ENCODE measurements around the gene ANXA8.
"Not testable (repeated sequence)": the region's sequence is repeated elsewhere in the genome, so short reads cannot be mapped to it uniquely, and the experiment has no call there.

DNA sequence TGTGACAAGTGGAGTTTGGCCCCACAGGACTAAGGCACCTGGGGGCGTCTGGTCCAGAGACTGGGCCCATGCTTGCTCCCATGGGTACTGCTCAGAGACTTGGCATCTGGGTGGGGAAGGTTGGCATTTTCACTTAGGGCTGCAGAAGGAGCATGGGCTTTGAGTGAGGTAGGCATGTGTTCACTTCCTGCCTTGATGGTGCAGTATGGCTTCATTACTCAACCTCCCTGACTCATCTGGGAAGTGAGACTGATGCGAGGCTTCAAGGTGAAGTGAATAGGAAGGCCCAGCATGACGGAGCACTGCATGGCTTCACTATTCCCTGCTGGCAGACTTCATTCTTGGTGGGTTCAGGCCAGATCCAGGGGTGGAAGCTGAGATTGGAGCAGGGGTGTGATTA, 11.3 kb downstream of the ANXA8 start:
- not testable (repeated sequence) for TF ChIP-seq RAD21 (conservative IDR thresholded peaks at IDR 0.05); SMC3 (conservative IDR thresholded peaks at IDR 0.05; ENCODE audit: poor library complexity); EP300 (conservative IDR thresholded peaks at IDR 0.05; ENCODE audit: poor library complexity, severe bottlenecking)
- TF ChIP-seq, protein P1, sequence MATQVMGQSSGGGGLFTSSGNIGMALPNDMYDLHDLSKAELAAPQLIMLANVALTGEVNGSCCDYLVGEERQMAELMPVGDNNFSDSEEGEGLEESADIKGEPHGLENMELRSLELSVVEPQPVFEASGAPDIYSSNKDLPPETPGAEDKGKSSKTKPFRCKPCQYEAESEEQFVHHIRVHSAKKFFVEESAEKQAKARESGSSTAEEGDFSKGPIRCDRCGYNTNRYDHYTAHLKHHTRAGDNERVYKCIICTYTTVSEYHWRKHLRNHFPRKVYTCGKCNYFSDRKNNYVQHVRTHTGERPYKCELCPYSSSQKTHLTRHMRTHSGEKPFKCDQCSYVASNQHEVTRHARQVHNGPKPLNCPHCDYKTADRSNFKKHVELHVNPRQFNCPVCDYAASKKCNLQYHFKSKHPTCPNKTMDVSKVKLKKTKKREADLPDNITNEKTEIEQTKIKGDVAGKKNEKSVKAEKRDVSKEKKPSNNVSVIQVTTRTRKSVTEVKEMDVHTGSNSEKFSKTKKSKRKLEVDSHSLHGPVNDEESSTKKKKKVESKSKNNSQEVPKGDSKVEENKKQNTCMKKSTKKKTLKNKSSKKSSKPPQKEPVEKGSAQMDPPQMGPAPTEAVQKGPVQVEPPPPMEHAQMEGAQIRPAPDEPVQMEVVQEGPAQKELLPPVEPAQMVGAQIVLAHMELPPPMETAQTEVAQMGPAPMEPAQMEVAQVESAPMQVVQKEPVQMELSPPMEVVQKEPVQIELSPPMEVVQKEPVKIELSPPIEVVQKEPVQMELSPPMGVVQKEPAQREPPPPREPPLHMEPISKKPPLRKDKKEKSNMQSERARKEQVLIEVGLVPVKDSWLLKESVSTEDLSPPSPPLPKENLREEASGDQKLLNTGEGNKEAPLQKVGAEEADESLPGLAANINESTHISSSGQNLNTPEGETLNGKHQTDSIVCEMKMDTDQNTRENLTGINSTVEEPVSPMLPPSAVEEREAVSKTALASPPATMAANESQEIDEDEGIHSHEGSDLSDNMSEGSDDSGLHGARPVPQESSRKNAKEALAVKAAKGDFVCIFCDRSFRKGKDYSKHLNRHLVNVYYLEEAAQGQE (IDR thresholded peaks at IDR 0.05; ENCODE audit: borderline replicate concordance), result not testable (repeated sequence)
- TF ChIP-seq, protein P2, sequence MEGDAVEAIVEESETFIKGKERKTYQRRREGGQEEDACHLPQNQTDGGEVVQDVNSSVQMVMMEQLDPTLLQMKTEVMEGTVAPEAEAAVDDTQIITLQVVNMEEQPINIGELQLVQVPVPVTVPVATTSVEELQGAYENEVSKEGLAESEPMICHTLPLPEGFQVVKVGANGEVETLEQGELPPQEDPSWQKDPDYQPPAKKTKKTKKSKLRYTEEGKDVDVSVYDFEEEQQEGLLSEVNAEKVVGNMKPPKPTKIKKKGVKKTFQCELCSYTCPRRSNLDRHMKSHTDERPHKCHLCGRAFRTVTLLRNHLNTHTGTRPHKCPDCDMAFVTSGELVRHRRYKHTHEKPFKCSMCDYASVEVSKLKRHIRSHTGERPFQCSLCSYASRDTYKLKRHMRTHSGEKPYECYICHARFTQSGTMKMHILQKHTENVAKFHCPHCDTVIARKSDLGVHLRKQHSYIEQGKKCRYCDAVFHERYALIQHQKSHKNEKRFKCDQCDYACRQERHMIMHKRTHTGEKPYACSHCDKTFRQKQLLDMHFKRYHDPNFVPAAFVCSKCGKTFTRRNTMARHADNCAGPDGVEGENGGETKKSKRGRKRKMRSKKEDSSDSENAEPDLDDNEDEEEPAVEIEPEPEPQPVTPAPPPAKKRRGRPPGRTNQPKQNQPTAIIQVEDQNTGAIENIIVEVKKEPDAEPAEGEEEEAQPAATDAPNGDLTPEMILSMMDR (IDR thresholded peaks at IDR 0.05; ENCODE audit: poor library complexity, severe bottlenecking), result not testable (repeated sequence)

Data from neural cell (in vitro differentiated cells).